RWPE2 (cell line): Measurements from ENCODE around the gene OGA.

Source experiments
- ATAC-seq: fragments of 200-7000 bp; cut with Tn5 transposase; 3 replicates; pipeline ENCODE4 v1.9.1; 2021; ENCODE audit warnings: low read depth
- DNase-seq: peaks from one replicate; pipeline ENCODE4 v3.0.0-alpha.2; 2020; ENCODE audit warnings: low spot score
- H3K27ac ChIP-seq: fragments of 450-650 bp; 2 replicates; pipeline ENCODE4 v1.5.1; 2017; ENCODE audit warnings: mild to moderate bottlenecking; ENCODE audit not compliant: poor library complexity, severe bottlenecking
- H3K27me3 ChIP-seq: fragments of 250-450 bp; sonication (Bioruptor Pico); 2 replicates; pipeline ENCODE4 v1.5.1; 2021; ENCODE audit warnings: mild to moderate bottlenecking, moderate library complexity; ENCODE audit not compliant: insufficient read depth, poor library complexity, severe bottlenecking
- H3K36me3 ChIP-seq: fragments of 250-450 bp; sonication (Bioruptor Pico); 2 replicates; pipeline ENCODE4 v1.5.1; 2020; ENCODE audit warnings: low read depth, mild to moderate bottlenecking, moderate library complexity
- H3K4me1 ChIP-seq: fragments of 250-450 bp; sonication (Bioruptor Pico); 2 replicates; pipeline ENCODE4 v1.5.1; 2021; ENCODE audit warnings: mild to moderate bottlenecking, moderate library complexity; ENCODE audit not compliant: insufficient read depth, poor library complexity, severe bottlenecking
- H3K4me3 ChIP-seq: fragments of 250-450 bp; sonication (Bioruptor Pico); 2 replicates; pipeline ENCODE4 v1.5.1; 2021; ENCODE audit warnings: mild to moderate bottlenecking, moderate library complexity; ENCODE audit not compliant: severe bottlenecking
- H3K9me3 ChIP-seq: fragments of 250-450 bp; sonication (Bioruptor Pico); 2 replicates; pipeline ENCODE4 v1.5.1; 2021; ENCODE audit warnings: mild to moderate bottlenecking, moderate library complexity; ENCODE audit not compliant: severe bottlenecking
- CTCF ChIP-seq: fragments of 450-650 bp; IDR thresholded peaks from one replicate; pipeline ENCODE4 v1.5.1; 2017; ENCODE audit warnings: mild to moderate bottlenecking, moderate library complexity; ENCODE audit not compliant: poor library complexity, severe bottlenecking

Gene OGA

GRCh38 chr10:101767966-101768790 lies 50.1 kb downstream of the OGA start:
- peaks cover 12% of the 10 kb centered on the region for H3K27me3 ChIP-seq
- no peaks in the 10 kb centered on the region for H3K4me1 ChIP-seq
- no peak for ATAC-seq
- TF ChIP-seq CTCF: no peak
- no peak overlapping the region for H3K4me3 ChIP-seq
- no peak for DNase-seq
- no peaks in the 10 kb centered on the region for H3K9me3 ChIP-seq
- no peak overlapping the region for H3K27ac ChIP-seq
- no peaks in the 10 kb centered on the region for H3K36me3 ChIP-seq

- Histone ChIP-seq H3K27me3 (peaks cover 6% of the 10 kb centered on the region), H3K36me3 (no peaks in the 10 kb centered on the region), H3K27ac (no peak overlapping the region), H3K9me3 (no peaks in the 10 kb centered on the region), H3K4me3 (no peak overlapping the region), H3K4me1 (no peaks in the 10 kb centered on the region)
- ATAC-seq (no peak), DNase-seq (no peak)
- TF ChIP-seq CTCF: no peak
Observed at GRCh38 chr10:101767600-101767945, 50.7 kb downstream of the OGA start.

- no peaks in the 10 kb centered on the region for H3K9me3 ChIP-seq
- ATAC-seq: no peak; the same call in 2 of the 3 replicates
- no peaks in the 10 kb centered on the region for H3K4me1 ChIP-seq
- H3K27me3 ChIP-seq: peaks cover 2% of the 10 kb centered on the region
- DNase-seq: no peak
- TF ChIP-seq CTCF: no peak
- no peak overlapping the region for H3K4me3 ChIP-seq
- no peak overlapping the region for H3K27ac ChIP-seq
- no peaks in the 10 kb centered on the region for H3K36me3 ChIP-seq
Observed at GRCh38 chr10:101766753-101767599, 51.3 kb downstream of the OGA start.

GRCh38 chr10:101766306-101766705 lies 51.9 kb downstream of the OGA start:
- peaks cover 2% of the 10 kb centered on the region for H3K27me3 ChIP-seq
- H3K9me3 ChIP-seq: no peaks in the 10 kb centered on the region
- ATAC-seq (no peak), DNase-seq (no peak)
- no peak overlapping the region for H3K27ac ChIP-seq
- H3K36me3 ChIP-seq: no peaks in the 10 kb centered on the region
- H3K4me3 ChIP-seq: no peak overlapping the region
- TF ChIP-seq CTCF: no peak
- H3K4me1 ChIP-seq: no peaks in the 10 kb centered on the region
